Liver (tissue), 9 donors: Measurements from ENCODE around the gene ADIG. TPM values are rescaled to one million over a fixed set of nuclear protein-coding genes. Genes with fewer than 3 reads are reported as not detected.

ENCODE experiments used
- DNase-seq: peaks from one replicate; pipeline ENCODE4 v3.0.0-alpha.2; 2017; ENCODE audit warnings: low spot score
- H3K27ac ChIP-seq, 2 donors: one replicate each; pipeline ENCODE4 v1.7.0; 2013; ENCODE audit warnings: inconsistent platforms in 2 of 2, low read length in 2 of 2, control low read depth in 1 of 2, low read depth in 1 of 2, mild to moderate bottlenecking in 1 of 2
- H3K27me3 ChIP-seq, 4 donors: one replicate each; pipeline versions ENCODE4 v1.6.1 to v1.7.0; 2013; ENCODE audit warnings: low read length in 3 of 4, inconsistent platforms in 1 of 4, mild to moderate bottlenecking in 1 of 4, moderate library complexity in 1 of 4; ENCODE audit not compliant: control insufficient read depth in 4 of 4, insufficient read depth in 4 of 4
- H3K36me3 ChIP-seq, 4 donors: one replicate each; pipeline versions ENCODE4 v1.6.1 to v1.7.0; 2013; ENCODE audit warnings: low read length in 3 of 4, mild to moderate bottlenecking in 3 of 4, low read depth in 1 of 4, moderate library complexity in 1 of 4; ENCODE audit not compliant: control insufficient read depth in 4 of 4, insufficient read depth in 3 of 4
- H3K4me1 ChIP-seq, 4 donors: one replicate each; pipeline versions ENCODE4 v1.6.1 to v1.7.0; 2013; ENCODE audit warnings: low read length in 3 of 4, mild to moderate bottlenecking in 3 of 4, moderate library complexity in 1 of 4; ENCODE audit not compliant: control insufficient read depth in 4 of 4, insufficient read depth in 4 of 4
- H3K4me3 ChIP-seq, 3 donors: one replicate each; pipeline versions ENCODE4 v1.6.1 to v1.7.0; 2013; ENCODE audit warnings: low read length in 3 of 3, control low read depth in 1 of 3, low read depth in 1 of 3, mild to moderate bottlenecking in 1 of 3
- H3K9ac ChIP-seq, 2 donors: one replicate each; pipeline ENCODE4 v1.7.0; 2013; ENCODE audit warnings: low read length in 2 of 2, mild to moderate bottlenecking in 2 of 2, moderate library complexity in 2 of 2, control low read depth in 1 of 2, low read depth in 1 of 2
- H3K9me3 ChIP-seq, 4 donors: one replicate each; pipeline versions ENCODE4 v1.6.1 to v1.7.0; 2013; ENCODE audit warnings: low read length in 3 of 4; ENCODE audit not compliant: control insufficient read depth in 4 of 4
- ATF3 ChIP-seq: IDR thresholded peaks from 2 replicates; pipeline ENCODE4 v1.6.1; 2016; ENCODE audit warnings: antibody characterized with exemption
- CTCF ChIP-seq: fragments of 150-350 bp; IDR thresholded peaks from 2 replicates; pipeline ENCODE4 v1.5.1; 2017; ENCODE audit warnings: improper control_type of control experiment, low read depth, low read length; ENCODE audit not compliant: missing input control
- EGR1 ChIP-seq, 2 donors: IDR thresholded peaks; 2 replicates each; pipeline ENCODE4 v1.6.1; 2016 to 2018; ENCODE audit warnings: antibody characterized with exemption in 2 of 2, low read depth in 2 of 2
- FOXA1 ChIP-seq: IDR thresholded peaks from 2 replicates; pipeline ENCODE4 v1.6.1; 2016; ENCODE audit warnings: antibody characterized with exemption
- FOXA2 ChIP-seq: IDR thresholded peaks from 2 replicates; pipeline ENCODE4 v1.6.1; 2016; ENCODE audit warnings: antibody characterized with exemption
- GABPA ChIP-seq, 2 donors: IDR thresholded peaks in 1 of 2; conservative IDR thresholded peaks in 1 of 2; 2 replicates each; pipeline ENCODE4 v1.6.1; 2016; ENCODE audit warnings: antibody characterized with exemption in 2 of 2, mild to moderate bottlenecking in 1 of 2, moderate library complexity in 1 of 2
- HNF4A ChIP-seq, 2 donors: conservative IDR thresholded peaks; 2 replicates each; pipeline ENCODE4 v1.6.1; 2016; ENCODE audit warnings: antibody characterized with exemption in 2 of 2, mild to moderate bottlenecking in 2 of 2
- HNF4G ChIP-seq: IDR thresholded peaks from 2 replicates; pipeline ENCODE4 v1.6.1; 2016; ENCODE audit warnings: antibody characterized with exemption
- JUND ChIP-seq, 2 donors: IDR thresholded peaks; 2 replicates each; pipeline ENCODE4 v1.6.1; 2016; ENCODE audit warnings: antibody characterized with exemption in 2 of 2
- NR2F2 ChIP-seq: IDR thresholded peaks from 2 replicates; pipeline ENCODE4 v1.6.1; 2016; ENCODE audit warnings: antibody characterized with exemption
- RAD21 ChIP-seq, 2 donors: IDR thresholded peaks; 2 replicates each; pipeline ENCODE4 v1.6.1; 2016; ENCODE audit warnings: antibody characterized with exemption in 2 of 2, mild to moderate bottlenecking in 2 of 2
- RXRA ChIP-seq, 2 donors: IDR thresholded peaks; 2 replicates each; pipeline ENCODE4 v1.6.1; 2017 to 2018; ENCODE audit warnings: antibody characterized with exemption in 2 of 2, mild to moderate bottlenecking in 1 of 2
- SP1 ChIP-seq: IDR thresholded peaks from 2 replicates; pipeline ENCODE4 v1.6.1; 2018; ENCODE audit warnings: antibody characterized with exemption, mild to moderate bottlenecking
- YY1 ChIP-seq: IDR thresholded peaks from 2 replicates; pipeline ENCODE4 v1.6.1; 2016; ENCODE audit warnings: antibody characterized with exemption, mild to moderate bottlenecking
- ZBTB33 ChIP-seq: IDR thresholded peaks from 2 replicates; pipeline ENCODE4 v1.6.1; 2016; ENCODE audit warnings: antibody characterized with exemption
- WGBS: extraction: QIAGEN DNeasy Blood & Tissue Kit; methylation state at CpG from one replicate; pipeline ENCODE4 v1.1.7; 2013; 5-methylcytosine and 5-hydroxymethylcytosine counted together
- polyA plus RNA-seq, 2 donors: library from polyadenylated mRNA; stranded (reverse) in 1 of 2; unstranded in 1 of 2; fragments of 200-250 nt in 1 of 2; fragments of >200 nt in 1 of 2; fragmentation: Nextera tagmentation in 1 of 2; extraction: Ambion mirVana in 1 of 2; gene quantifications; one replicate each; pipeline versions ENCODE4 v1.2.1 to v1.2.3, GENCODE V29; 2013 to 2015
- total RNA-seq, 2 donors: library from RNA; depleted of rRNA; stranded (reverse); fragments of >200 nt; gene quantifications; one replicate each; pipeline ENCODE4 v1.2.3, GENCODE V29; 2014
- TF ChIP-seq, protein P1 (sequence below): IDR thresholded peaks from 2 replicates; pipeline ENCODE4 v1.6.1; 2016; ENCODE audit warnings: antibody characterized with exemption
- TF ChIP-seq, protein P2 (sequence below): IDR thresholded peaks from 2 replicates; pipeline ENCODE4 v1.6.1; 2016; ENCODE audit warnings: antibody characterized with exemption, mild to moderate bottlenecking
- donor health status: healthy.
- donor health status: healthy.
- donor health status: healthy.
- donor health status: healthy.
- donor health status: healthy.

ADIG gene
- total and polyA plus RNA-seq, 4 donors, result not detected

- no peak for TF ChIP-seq ZBTB33
- no peak for TF ChIP-seq HNF4G
- no peak for TF ChIP-seq FOXA1
- TF ChIP-seq YY1, result no peak
- no peak for TF ChIP-seq CTCF
Observed at GRCh38 chr20:38534756-38535155, 46.2 kb upstream of the ADIG start (continued).

- no peaks in the 10 kb centered on the region for H3K9me3 ChIP-seq
- no peaks in the 10 kb centered on the region for H3K27me3 ChIP-seq
- H3K9ac ChIP-seq, result no peak overlapping the region
- no peak overlapping the region for H3K4me3 ChIP-seq
- no peak for DNase-seq
- WGBS, result 95% methylated on average over 2 of the region's 2 CpGs
- H3K27ac ChIP-seq, result no peak overlapping the region
- TF ChIP-seq NR2F2, result no peak
- no peak for TF ChIP-seq SP1
- TF ChIP-seq CTCF, result no peak
- TF ChIP-seq GABPA (IDR thresholded peaks at IDR 0.05 in 1 of 2, conservative IDR thresholded peaks at IDR 0.05 in 1 of 2), result no peak
- no peak for TF ChIP-seq RXRA (IDR thresholded peaks at IDR 0.05)
- TF ChIP-seq ZBTB33, result no peak
- no peak for TF ChIP-seq ATF3
- TF ChIP-seq YY1, result no peak
- TF ChIP-seq, protein P1, sequence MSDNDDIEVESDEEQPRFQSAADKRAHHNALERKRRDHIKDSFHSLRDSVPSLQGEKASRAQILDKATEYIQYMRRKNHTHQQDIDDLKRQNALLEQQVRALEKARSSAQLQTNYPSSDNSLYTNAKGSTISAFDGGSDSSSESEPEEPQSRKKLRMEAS, result no peak
- no peak for TF ChIP-seq JUND (IDR thresholded peaks at IDR 0.05)
- TF ChIP-seq RAD21 (IDR thresholded peaks at IDR 0.05), result no peak
- TF ChIP-seq, protein P2, sequence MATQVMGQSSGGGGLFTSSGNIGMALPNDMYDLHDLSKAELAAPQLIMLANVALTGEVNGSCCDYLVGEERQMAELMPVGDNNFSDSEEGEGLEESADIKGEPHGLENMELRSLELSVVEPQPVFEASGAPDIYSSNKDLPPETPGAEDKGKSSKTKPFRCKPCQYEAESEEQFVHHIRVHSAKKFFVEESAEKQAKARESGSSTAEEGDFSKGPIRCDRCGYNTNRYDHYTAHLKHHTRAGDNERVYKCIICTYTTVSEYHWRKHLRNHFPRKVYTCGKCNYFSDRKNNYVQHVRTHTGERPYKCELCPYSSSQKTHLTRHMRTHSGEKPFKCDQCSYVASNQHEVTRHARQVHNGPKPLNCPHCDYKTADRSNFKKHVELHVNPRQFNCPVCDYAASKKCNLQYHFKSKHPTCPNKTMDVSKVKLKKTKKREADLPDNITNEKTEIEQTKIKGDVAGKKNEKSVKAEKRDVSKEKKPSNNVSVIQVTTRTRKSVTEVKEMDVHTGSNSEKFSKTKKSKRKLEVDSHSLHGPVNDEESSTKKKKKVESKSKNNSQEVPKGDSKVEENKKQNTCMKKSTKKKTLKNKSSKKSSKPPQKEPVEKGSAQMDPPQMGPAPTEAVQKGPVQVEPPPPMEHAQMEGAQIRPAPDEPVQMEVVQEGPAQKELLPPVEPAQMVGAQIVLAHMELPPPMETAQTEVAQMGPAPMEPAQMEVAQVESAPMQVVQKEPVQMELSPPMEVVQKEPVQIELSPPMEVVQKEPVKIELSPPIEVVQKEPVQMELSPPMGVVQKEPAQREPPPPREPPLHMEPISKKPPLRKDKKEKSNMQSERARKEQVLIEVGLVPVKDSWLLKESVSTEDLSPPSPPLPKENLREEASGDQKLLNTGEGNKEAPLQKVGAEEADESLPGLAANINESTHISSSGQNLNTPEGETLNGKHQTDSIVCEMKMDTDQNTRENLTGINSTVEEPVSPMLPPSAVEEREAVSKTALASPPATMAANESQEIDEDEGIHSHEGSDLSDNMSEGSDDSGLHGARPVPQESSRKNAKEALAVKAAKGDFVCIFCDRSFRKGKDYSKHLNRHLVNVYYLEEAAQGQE, result no peak
- no peak for TF ChIP-seq EGR1 (IDR thresholded peaks at IDR 0.05; ENCODE audit: low read depth in 2 of 2)
- TF ChIP-seq FOXA2, result no peak
- TF ChIP-seq HNF4A (conservative IDR thresholded peaks at IDR 0.05), result no peak
- H3K36me3 ChIP-seq, result peaks cover 6 to 67% (median 55%) of the 10 kb centered on the region in 4 donors
- peaks cover 0 to 4% (median 2%) of the 10 kb centered on the region in 4 donors for H3K4me1 ChIP-seq
Observed at GRCh38 chr20:38536310-38536709, 44.7 kb upstream of the ADIG start.
